Neuronal stem cell (in vitro differentiated cells): Measurements from ENCODE around the gene TMEM192.
"Not testable (repeated sequence)": the region's sequence is repeated elsewhere in the genome, so short reads cannot be mapped to it uniquely, and the experiment has no call there.

ENCODE experiments used
- DNase-seq: peaks from one replicate; pipeline ENCODE4 v3.0.0-alpha.2; 2013; ENCODE audit warnings: low spot score
- H2AFZ ChIP-seq: one replicate; pipeline ENCODE4 v1.6.1; 2013; ENCODE audit warnings: mild to moderate bottlenecking, low read length, inconsistent platforms
- H2AK5ac ChIP-seq: 2 replicates; pipeline ENCODE4 v1.6.1; 2013; ENCODE audit warnings: low read depth, mild to moderate bottlenecking, inconsistent platforms, low read length, moderate library complexity, mixed read lengths
- H2BK120ac ChIP-seq: 2 replicates; pipeline ENCODE4 v1.6.1; 2013; ENCODE audit warnings: low read depth, mild to moderate bottlenecking, inconsistent platforms, low read length, moderate library complexity, mixed read lengths
- H2BK12ac ChIP-seq: one replicate; pipeline ENCODE4 v1.6.1; 2013; ENCODE audit warnings: low read length, inconsistent platforms
- H2BK15ac ChIP-seq: 2 replicates; pipeline ENCODE4 v1.6.1; 2013; ENCODE audit warnings: mild to moderate bottlenecking, low read length, inconsistent platforms, mixed read lengths
- H2BK5ac ChIP-seq: one replicate; pipeline ENCODE4 v1.6.1; 2013; ENCODE audit warnings: inconsistent platforms, mild to moderate bottlenecking, low read length, moderate library complexity
- H3K14ac ChIP-seq: one replicate; pipeline ENCODE4 v1.6.1; 2013; ENCODE audit warnings: low read length, inconsistent platforms
- H3K18ac ChIP-seq: 2 replicates; pipeline ENCODE4 v1.6.1; 2013; ENCODE audit warnings: low read length, inconsistent platforms
- H3K23ac ChIP-seq: 2 replicates; pipeline ENCODE4 v1.6.1; 2013; ENCODE audit warnings: low read depth, mild to moderate bottlenecking, mixed read lengths, low read length, inconsistent platforms; ENCODE audit not compliant: poor library complexity
- H3K27ac ChIP-seq: replicated peaks from 3 replicates; pipeline ENCODE4 v1.5.1; 2013; ENCODE audit warnings: low read length, inconsistent platforms
- H3K27me3 ChIP-seq, 3 experiments: 2 replicates each; pipeline ENCODE4 v1.6.1; 2013; ENCODE audit warnings: low read length in 3 of 3, mild to moderate bottlenecking in 2 of 3, inconsistent platforms in 1 of 3, low read depth in 1 of 3, mixed read lengths in 1 of 3, moderate library complexity in 1 of 3; ENCODE audit not compliant: control insufficient read depth in 3 of 3, insufficient read depth in 3 of 3
- H3K36me3 ChIP-seq, 2 donors: replicated peaks in 1 of 2; 2 replicates each; pipeline ENCODE4 v1.6.1; 2013; ENCODE audit warnings: low read length in 2 of 2; ENCODE audit not compliant: control insufficient read depth in 2 of 2, insufficient read depth in 2 of 2
- H3K4ac ChIP-seq: 2 replicates; pipeline ENCODE4 v1.6.1; 2013; ENCODE audit warnings: inconsistent platforms, mild to moderate bottlenecking, low read length, moderate library complexity
- H3K4me1 ChIP-seq, 2 donors: 1 replicate in 1 of 2; 2 replicates in 1 of 2; pipeline ENCODE4 v1.6.1; 2013; ENCODE audit warnings: low read length in 2 of 2, low read depth in 1 of 2; ENCODE audit not compliant: control insufficient read depth in 2 of 2, insufficient read depth in 1 of 2
- H3K4me2 ChIP-seq: one replicate; pipeline ENCODE4 v1.6.1; 2013; ENCODE audit warnings: mild to moderate bottlenecking, low read length, inconsistent platforms; ENCODE audit not compliant: insufficient read depth, poor library complexity, severe bottlenecking
- H3K4me3 ChIP-seq, 2 donors: 2 replicates each; pipeline ENCODE4 v1.5.1; 2013; ENCODE audit warnings: low read length in 2 of 2, mild to moderate bottlenecking in 2 of 2, inconsistent platforms in 1 of 2, moderate library complexity in 1 of 2
- H3K79me1 ChIP-seq: one replicate; pipeline ENCODE4 v1.6.1; 2013; ENCODE audit warnings: low read depth, mild to moderate bottlenecking, inconsistent platforms, low read length, moderate library complexity
- H3K9ac ChIP-seq: one replicate; pipeline ENCODE4 v1.6.1; 2013; ENCODE audit warnings: mild to moderate bottlenecking, low read depth, low read length, inconsistent platforms; ENCODE audit not compliant: poor library complexity
- H3K9me3 ChIP-seq, 2 donors: replicated peaks in 1 of 2; 2 replicates each; pipeline versions ENCODE3 to v1.6.1; 2013; ENCODE audit warnings: low read length in 2 of 2, mild to moderate bottlenecking in 2 of 2, inconsistent platforms in 1 of 2, low read depth in 1 of 2, mixed read lengths in 1 of 2, moderate library complexity in 1 of 2; ENCODE audit not compliant: control insufficient read depth in 2 of 2, insufficient read depth in 1 of 2
- H4K8ac ChIP-seq: one replicate; pipeline ENCODE4 v1.6.1; 2013; ENCODE audit warnings: low read depth, mild to moderate bottlenecking, inconsistent platforms, low read length, moderate library complexity
- H4K91ac ChIP-seq: one replicate; pipeline ENCODE4 v1.6.1; 2013; ENCODE audit warnings: low read length, low read depth, mild to moderate bottlenecking, inconsistent platforms; ENCODE audit not compliant: poor library complexity
- WGBS, 2 donors: extraction: QIAGEN DNeasy Blood & Tissue Kit; methylation state at CpG; one replicate each; pipeline ENCODE4 v1.1.7; 2013; ENCODE audit warnings: missing lambda C conversion rate in 2 of 2, mixed read lengths in 1 of 2; ENCODE audit not compliant: insufficient read length in 2 of 2, insufficient replicate concordance in 1 of 2; ENCODE audit errors: extremely low coverage in 2 of 2; 5-methylcytosine and 5-hydroxymethylcytosine counted together

TMEM192 gene

GRCh38 chr4:165077034-165077578 is 35.6 kb downstream of the TMEM192 start:
- H2BK5ac ChIP-seq = no peak overlapping the region
- no peak for DNase-seq

GRCh38 chr4:165073346-165073745 is 39.3 kb downstream of the TMEM192 start:
- no CpG with 5 or more reads among the region's 11 CpGs for WGBS, 2 donors

More at GRCh38 chr4:165077034-165077578, 35.6 kb downstream of the TMEM192 start:
- Histone ChIP-seq H2AFZ (no peak overlapping the region), H2AK5ac (no peak overlapping the region), H3K27me3 (no peaks in the 10 kb centered on the region), H3K4me2 (no peak overlapping the region), H3K4ac (no peak overlapping the region), H2BK120ac (no peak overlapping the region), H3K27ac (no peak overlapping the region), H3K23ac (no peak overlapping the region), H3K9ac (no peak overlapping the region), H2BK15ac (no peak overlapping the region), H4K8ac (no peak overlapping the region), H3K79me1 (no peaks in the 10 kb centered on the region), H4K91ac (no peak overlapping the region), H3K18ac (no peak overlapping the region), H3K4me3 (no peak overlapping the region), H3K4me1 (peaks cover 2 to 4% of the 10 kb centered on the region in 2 donors), H2BK12ac (no peak overlapping the region), H3K14ac (no peak overlapping the region), H3K9me3 (no peaks in the 10 kb centered on the region), H3K36me3 (peaks cover 2 to 11% of the 10 kb centered on the region in 2 donors)
- no CpG with 5 or more reads among the region's 5 CpGs for WGBS, 2 donors

GRCh38 chr4:165070560-165070959 is 42.1 kb downstream of the TMEM192 start:
- H2BK5ac ChIP-seq = no peak overlapping the region
- no peak overlapping the region for H2BK12ac ChIP-seq
- no peak overlapping the region for H3K4me2 ChIP-seq
- H2BK15ac ChIP-seq = no peak overlapping the region
- H2BK120ac ChIP-seq = no peak overlapping the region
- H3K27ac ChIP-seq = no peak overlapping the region
- no peak overlapping the region for H4K8ac ChIP-seq
- H3K27me3 ChIP-seq = no peaks in the 10 kb centered on the region
- no peak overlapping the region for H2AK5ac ChIP-seq
- WGBS, 2 donors = no CpG with 5 or more reads among the region's 1 CpG
- H3K36me3 ChIP-seq = no peaks in the 10 kb centered on the region
- H2AFZ ChIP-seq = no peak overlapping the region
- no peak overlapping the region for H3K14ac ChIP-seq
- H3K9ac ChIP-seq = no peak overlapping the region
- peaks cover 2 to 4% of the 10 kb centered on the region in 2 donors for H3K4me1 ChIP-seq
- no peaks in the 10 kb centered on the region for H3K9me3 ChIP-seq
- no peak overlapping the region for H3K23ac ChIP-seq
- no peak overlapping the region for H3K18ac ChIP-seq
- no peaks in the 10 kb centered on the region for H3K79me1 ChIP-seq
- H3K4me3 ChIP-seq = no peak overlapping the region
- no peak overlapping the region for H3K4ac ChIP-seq
- DNase-seq = no peak
- H4K91ac ChIP-seq = no peak overlapping the region

More at GRCh38 chr4:165073346-165073745, 39.3 kb downstream of the TMEM192 start:
- not testable (repeated sequence) for H2AK5ac ChIP-seq, H2BK5ac ChIP-seq, H3K79me1 ChIP-seq, H3K23ac ChIP-seq, H3K9me3 ChIP-seq, H2BK120ac ChIP-seq, H2BK12ac ChIP-seq, H3K9ac ChIP-seq, H4K91ac ChIP-seq, H3K14ac ChIP-seq, H2BK15ac ChIP-seq, H3K36me3 ChIP-seq, H3K18ac ChIP-seq, H3K27me3 ChIP-seq, DNase-seq, H3K4me1 ChIP-seq, H3K4me3 ChIP-seq, H3K4ac ChIP-seq, H2AFZ ChIP-seq, H3K4me2 ChIP-seq, H4K8ac ChIP-seq
- peak overlapping the region; percentile 48 for H3K27ac ChIP-seq

GRCh38 chr4:165060938-165061337 is 51.7 kb downstream of the TMEM192 start:
- Histone ChIP-seq H3K4ac (no peak overlapping the region), H2AFZ (no peak overlapping the region), H3K4me3 (no peak overlapping the region), H2AK5ac (no peak overlapping the region), H2BK15ac (no peak overlapping the region), H4K8ac (no peak overlapping the region), H2BK12ac (no peak overlapping the region), H3K23ac (no peak overlapping the region), H3K4me2 (no peak overlapping the region), H3K27me3 (no peaks in the 10 kb centered on the region), H3K4me1 (no peaks in the 10 kb centered on the region), H4K91ac (no peak overlapping the region), H3K27ac (no peak overlapping the region), H3K18ac (no peak overlapping the region), H3K36me3 (no peaks in the 10 kb centered on the region), H2BK120ac (no peak overlapping the region), H3K9ac (no peak overlapping the region), H3K79me1 (no peaks in the 10 kb centered on the region), H2BK5ac (no peak overlapping the region), H3K9me3 (no peaks in the 10 kb centered on the region), H3K14ac (no peak overlapping the region)
- no peak for DNase-seq
- no CpG with 5 or more reads among the region's 1 CpG for WGBS, 2 donors
